Activated B cell treated with CpG ODN at 0.5 μM for 24 hours (primary cell): Measurements from ENCODE around the gene IFNL3. TPM values are rescaled to one million over a fixed set of nuclear protein-coding genes. Genes with fewer than 3 reads are reported as not detected.

Experiments
- ATAC-seq: fragments of 200-7000 bp; cut with Tn5 transposase; one replicate; pipeline ENCODE4 v1.10.0; 2021; ENCODE audit warnings: low read depth, mild to moderate bottlenecking, moderate library complexity
- CTCF ChIA-PET: fragments of 350-600 bp; sonication (Branson Sonifier 250); formaldehyde crosslinking; loops from one replicate; lab custom pipeline; 2021; ENCODE audit warnings: antibody characterized with exemption; lab: Charles Lee
- POLR2A ChIA-PET: fragments of 350-600 bp; sonication (Branson Sonifier 250); formaldehyde crosslinking; loops from one replicate; lab custom pipeline; 2021; ENCODE audit warnings: antibody characterized with exemption; lab: Charles Lee
- DNase-seq: peaks from one replicate; pipeline ENCODE4 v3.0.0; 2022
- H3K27ac Mint-ChIP-seq: one replicate; pipeline ENCODE4 v1.8.0; 2020; ENCODE audit warnings: mixed read lengths
- H3K27me3 Mint-ChIP-seq: one replicate; pipeline ENCODE4 v1.8.0; 2021; ENCODE audit warnings: mixed read lengths
- H3K36me3 Mint-ChIP-seq: one replicate; pipeline ENCODE4 v1.8.0; 2021; ENCODE audit warnings: low read depth, mixed read lengths
- H3K4me1 Mint-ChIP-seq: one replicate; pipeline ENCODE4 v1.8.0; 2021; ENCODE audit warnings: mixed read lengths
- H3K4me3 Mint-ChIP-seq: one replicate; pipeline ENCODE4 v1.8.0; 2020; ENCODE audit warnings: mild to moderate bottlenecking, mixed read lengths
- H3K9me3 Mint-ChIP-seq: one replicate; pipeline ENCODE4 v1.8.0; 2020; ENCODE audit warnings: mixed read lengths
- intact Hi-C: fragments of 100-400 bp; cut with micrococcal nuclease; formaldehyde crosslinking; loops from one replicate; pipeline ENCODE4 v1.15.1; 2024
- total RNA-seq: library from RNA; stranded (reverse); gene quantifications from 2 replicates; pipeline ENCODE4 v1.2.3, GENCODE V29; 2022
- TF ChIP-seq, protein P1 (sequence below): fragments of 200-600 bp; IDR thresholded peaks from one replicate; pipeline ENCODE4 v1.8.0; 2022; ENCODE audit warnings: antibody characterized with exemption, mild to moderate bottlenecking

IFNL3 gene
- total RNA-seq, 1 donor from 2014 or later: not detected

DNA sequence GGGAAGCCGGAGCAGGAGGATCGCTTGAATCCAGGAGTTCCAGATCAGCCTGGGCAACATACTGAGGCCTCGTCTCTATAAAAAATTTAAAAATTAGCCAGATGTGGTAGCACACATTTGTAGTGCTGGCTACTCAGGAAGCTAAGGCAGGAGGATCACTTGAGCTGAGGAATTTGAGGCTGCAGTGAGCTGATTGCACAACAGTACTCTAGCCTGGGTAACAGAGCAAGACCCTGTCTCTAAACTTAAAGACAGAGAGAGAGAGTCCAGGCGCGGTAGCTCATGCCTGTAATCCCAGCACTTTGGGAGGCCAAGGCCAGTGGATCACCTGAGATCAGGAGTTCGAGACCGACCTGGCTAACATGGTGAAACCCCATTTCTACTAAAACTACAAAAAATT lies 4.4 kb downstream of the IFNL3 start:
- TF ChIP-seq, protein P1, sequence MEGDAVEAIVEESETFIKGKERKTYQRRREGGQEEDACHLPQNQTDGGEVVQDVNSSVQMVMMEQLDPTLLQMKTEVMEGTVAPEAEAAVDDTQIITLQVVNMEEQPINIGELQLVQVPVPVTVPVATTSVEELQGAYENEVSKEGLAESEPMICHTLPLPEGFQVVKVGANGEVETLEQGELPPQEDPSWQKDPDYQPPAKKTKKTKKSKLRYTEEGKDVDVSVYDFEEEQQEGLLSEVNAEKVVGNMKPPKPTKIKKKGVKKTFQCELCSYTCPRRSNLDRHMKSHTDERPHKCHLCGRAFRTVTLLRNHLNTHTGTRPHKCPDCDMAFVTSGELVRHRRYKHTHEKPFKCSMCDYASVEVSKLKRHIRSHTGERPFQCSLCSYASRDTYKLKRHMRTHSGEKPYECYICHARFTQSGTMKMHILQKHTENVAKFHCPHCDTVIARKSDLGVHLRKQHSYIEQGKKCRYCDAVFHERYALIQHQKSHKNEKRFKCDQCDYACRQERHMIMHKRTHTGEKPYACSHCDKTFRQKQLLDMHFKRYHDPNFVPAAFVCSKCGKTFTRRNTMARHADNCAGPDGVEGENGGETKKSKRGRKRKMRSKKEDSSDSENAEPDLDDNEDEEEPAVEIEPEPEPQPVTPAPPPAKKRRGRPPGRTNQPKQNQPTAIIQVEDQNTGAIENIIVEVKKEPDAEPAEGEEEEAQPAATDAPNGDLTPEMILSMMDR: no peak
- Mint-ChIP-seq H3K36me3 (no peaks in the 10 kb centered on the region), H3K4me3 (no peak overlapping the region), H3K4me1 (peaks cover 11% of the 10 kb centered on the region), H3K27ac (no peak overlapping the region), H3K9me3 (no peaks in the 10 kb centered on the region), H3K27me3 (peaks cover 7% of the 10 kb centered on the region)
- no peak for ATAC-seq
- DNase-seq: no peak
- POLR2A ChIA-PET: no interaction called here
- CTCF ChIA-PET: no interaction called here
- intact Hi-C loops: no loop called here

- CTCF ChIA-PET: no interaction called here
- H3K27me3 Mint-ChIP-seq: peaks cover 5% of the 10 kb centered on the region
Observed at GRCh38 chr19:39238944-39239343, 5.9 kb downstream of the IFNL3 start.

DNA sequence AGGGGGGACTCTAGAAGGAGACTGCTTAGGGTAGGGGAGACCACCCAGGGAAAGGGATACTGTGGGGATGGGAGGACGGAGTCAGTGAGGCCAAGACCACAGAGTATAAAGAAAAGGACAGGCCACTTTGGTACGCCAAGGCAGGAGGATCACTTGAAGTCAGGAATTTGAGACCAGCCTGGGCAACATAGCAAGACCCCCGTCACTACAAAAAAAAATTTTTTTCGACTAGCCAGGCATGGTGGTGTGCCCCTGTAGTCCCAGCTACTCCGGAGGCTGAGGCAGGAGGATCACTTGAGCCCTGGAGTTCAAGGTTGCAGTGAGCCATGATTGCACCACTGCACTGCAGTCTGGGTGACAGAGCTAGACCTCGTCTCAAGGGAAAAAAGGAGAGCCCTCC lies 6.6 kb downstream of the IFNL3 start:
- ChIA-PET CTCF (no interaction called here), POLR2A (no interaction called here)
- TF ChIP-seq, protein P1: no peak
- H3K27ac Mint-ChIP-seq: no peak overlapping the region
- intact Hi-C loops: no loop called here
- no peak for DNase-seq
- H3K4me1 Mint-ChIP-seq: peaks cover 11% of the 10 kb centered on the region
- H3K9me3 Mint-ChIP-seq: no peaks in the 10 kb centered on the region
- H3K36me3 Mint-ChIP-seq: no peaks in the 10 kb centered on the region
- peaks cover 4% of the 10 kb centered on the region for H3K27me3 Mint-ChIP-seq
- no peak for ATAC-seq
- peak overlapping the region; percentile 70 for H3K4me3 Mint-ChIP-seq

More at GRCh38 chr19:39238944-39239343, 5.9 kb downstream of the IFNL3 start:
- Mint-ChIP-seq H3K4me3 (no peak overlapping the region), H3K27ac (no peak overlapping the region), H3K36me3 (no peaks in the 10 kb centered on the region), H3K4me1 (peaks cover 11% of the 10 kb centered on the region), H3K9me3 (no peaks in the 10 kb centered on the region)
- DNase-seq (no peak), ATAC-seq (no peak)
- intact Hi-C loops: no loop called here
- POLR2A ChIA-PET: no interaction called here
- TF ChIP-seq, protein P1: no peak

DNA sequence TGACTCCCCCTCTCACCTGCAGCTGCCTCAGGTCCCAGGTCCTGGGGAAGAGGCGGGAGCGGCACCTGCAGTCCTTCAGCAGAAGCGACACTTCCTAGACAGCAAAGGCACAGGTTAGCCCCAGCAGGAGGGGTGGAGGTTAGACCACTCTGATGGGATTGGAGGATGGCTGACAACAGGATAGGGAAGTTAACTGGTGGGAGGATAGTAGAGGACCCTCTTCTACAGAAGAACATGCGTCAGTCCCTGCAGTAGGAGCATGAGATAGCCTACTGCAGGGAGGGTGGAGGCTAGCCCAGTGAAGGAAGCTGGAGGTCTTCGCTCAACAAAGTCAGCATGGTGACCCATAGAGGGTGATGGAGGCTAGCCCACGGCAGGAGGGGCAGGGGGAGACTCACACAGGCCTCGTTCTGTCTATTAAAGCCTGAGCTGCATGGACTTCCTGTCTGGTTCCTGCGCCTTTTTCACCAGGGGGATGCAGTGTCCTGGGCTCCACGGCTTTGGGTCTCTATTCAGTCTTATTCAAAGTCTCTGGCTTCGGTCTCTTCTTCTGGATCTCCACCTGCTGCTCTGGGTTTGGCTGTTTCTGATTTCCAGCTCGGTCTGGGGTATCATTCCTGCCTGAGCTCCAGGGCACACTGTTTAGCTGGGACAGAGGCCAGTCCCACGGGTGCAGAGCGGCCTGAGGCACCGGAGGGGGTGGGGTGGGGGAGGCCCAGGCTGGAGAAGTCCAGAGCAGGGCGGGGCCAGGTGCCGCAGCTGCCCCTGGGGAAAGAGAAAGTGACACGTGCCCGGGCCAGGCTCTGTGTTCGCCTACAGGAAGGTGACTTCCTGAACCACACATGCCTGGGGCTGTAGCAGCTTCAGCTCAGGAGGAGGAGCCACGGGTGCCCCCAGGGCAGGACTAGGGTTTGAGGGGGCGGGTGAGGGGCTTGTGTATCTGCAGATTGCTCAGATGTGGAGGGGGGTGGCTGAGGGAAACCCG lies 7.3 kb downstream of the IFNL3 start:
- peak overlapping the region; percentile 70 for H3K4me3 Mint-ChIP-seq
- H3K36me3 Mint-ChIP-seq: no peaks in the 10 kb centered on the region
- H3K27me3 Mint-ChIP-seq: peaks cover 4% of the 10 kb centered on the region
- ChIA-PET POLR2A (interaction anchor here (0.5 kb wide), 1 partner anchor 1852 kb away, joined by 3 read pairs; no protein-coding TSS in a partner anchor), CTCF (no interaction called here)
- DNase-seq (peak; percentile 26), ATAC-seq (peak; percentile 93)
- intact Hi-C loops: no loop called here
- H3K4me1 Mint-ChIP-seq: peaks cover 11% of the 10 kb centered on the region
- TF ChIP-seq, protein P1: no peak
- H3K27ac Mint-ChIP-seq: no peak overlapping the region
- H3K9me3 Mint-ChIP-seq: no peaks in the 10 kb centered on the region

GRCh38 chr19:39236527-39236926 lies 8.3 kb downstream of the IFNL3 start:
- no peak for DNase-seq
- Mint-ChIP-seq H3K27me3 (peaks cover 4% of the 10 kb centered on the region), H3K27ac (no peak overlapping the region), H3K4me1 (peaks cover 11% of the 10 kb centered on the region), H3K9me3 (no peaks in the 10 kb centered on the region), H3K36me3 (no peaks in the 10 kb centered on the region), H3K4me3 (no peak overlapping the region)
- CTCF ChIA-PET: no interaction called here
- POLR2A ChIA-PET: no interaction called here
- ATAC-seq: no peak
- TF ChIP-seq, protein P1: no peak
- intact Hi-C loops: no loop called here
